Measurements from ENCODE around the gene MRPL51. TPM values are rescaled to one million over a fixed set of nuclear protein-coding genes. Genes with fewer than 3 reads are reported as not detected.

The MRPL51 gene
- total RNA-seq, 2 experiments from 2014 or later, result 152 to 338 TPM

DNA sequence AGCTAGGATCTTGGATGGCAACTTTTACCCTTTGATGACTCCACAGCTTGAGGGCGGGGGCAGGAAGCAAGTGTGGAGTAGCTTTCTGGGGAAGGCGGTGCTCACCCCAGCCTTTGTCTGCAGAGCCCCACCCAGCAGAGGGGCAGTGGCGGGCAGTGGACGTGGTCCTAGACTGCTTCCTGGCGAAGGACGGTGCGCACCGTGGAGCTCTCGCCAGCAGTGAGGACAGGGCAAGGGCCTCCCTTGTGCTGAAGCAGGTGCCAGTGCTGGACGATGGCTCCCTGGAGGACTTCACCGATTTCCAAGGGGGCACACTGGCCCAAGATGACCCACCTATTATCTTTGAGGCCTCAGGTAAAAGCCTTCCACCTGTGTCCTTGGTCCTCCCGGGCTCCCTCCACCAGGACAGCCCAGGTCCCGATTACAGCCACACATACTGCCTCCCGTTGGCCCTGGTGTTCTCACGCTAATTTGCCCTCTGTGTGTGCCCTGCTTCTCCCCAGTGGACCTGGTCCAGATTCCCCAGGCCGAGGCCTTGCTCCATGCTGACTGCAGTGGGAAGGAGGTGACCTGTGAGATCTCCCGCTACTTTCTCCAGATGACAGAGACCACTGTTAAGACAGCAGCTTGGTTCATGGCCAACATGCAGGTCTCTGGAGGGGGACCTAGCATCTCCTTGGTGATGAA lies 40.0 kb downstream of the MRPL51 start:
- Histone ChIP-seq H3K4me2 (ENCODE audit: low read length) (peak overlapping the region; percentile 88), H3K9me3 (ENCODE audit: low read length) (no peaks in the 10 kb centered on the region), H3K79me2 (ENCODE audit: insufficient read depth, low read depth, low read length) (peaks cover 10% of the 10 kb centered on the region; the same call in 1 of the 2 replicates), H2AFZ (ENCODE audit: low read length) (no peak overlapping the region), H4K20me1 (ENCODE audit: insufficient read depth, low read length) (no peaks in the 10 kb centered on the region), H3K9me2 (ENCODE audit: insufficient read depth, low read length) (no peaks in the 10 kb centered on the region), H3K4me1 (ENCODE audit: insufficient read depth, low read length, poor library complexity, severe bottlenecking) (peaks cover 41% of the 10 kb centered on the region), H3K36me3 (ENCODE audit: insufficient read depth, low read length) (peaks cover 40% of the 10 kb centered on the region), H3K27ac (ENCODE audit: low read depth, low read length, poor library complexity, severe bottlenecking) (peak overlapping the region; percentile 81), H3K4me3 (ENCODE audit: low read depth, low read length, poor library complexity, severe bottlenecking) (peak overlapping the region; percentile 74)
- no TSS peak for BruUV-seq (replicated peaks)
- ChIA-PET CTCF (ENCODE audit: unreplicated experiment) (interaction anchor here (0.9 kb wide), 1 partner anchor 8 kb away, joined by 3 read pairs; no protein-coding TSS in a partner anchor), POLR2A (interaction anchor here (1.9 to 3.4 kb wide), 4 partner anchors 8 to 21 kb away, joined by 6 to 27 read pairs (median 20); partner anchors contain the start of genes CD27 and VAMP1)
- intact Hi-C loops (cut with micrococcal nuclease; ENCODE audit: unreplicated experiment), result no loop called here
- no peak for DNase-seq (ENCODE audit: low spot score)
- TF ChIP-seq EZH2phosphoT487 (IDR thresholded peaks at IDR 0.05; ENCODE audit: borderline replicate concordance, low read depth, low read length) (no peak), CTCF (conservative IDR thresholded peaks at IDR 0.05; ENCODE audit: low read length) (no peak)

- H3K4me2 ChIP-seq (ENCODE audit: low read length), result peak overlapping the region; percentile 88
- POLR2A ChIA-PET, result interaction anchor here (1.0 to 3.4 kb wide), 9 partner anchors 9 to 176 kb away, joined by 3 to 27 read pairs (median 4); partner anchors contain the start of genes CD27, MRPL51 and VAMP1
- H3K27ac ChIP-seq (ENCODE audit: low read depth, low read length, poor library complexity, severe bottlenecking), result peak overlapping the region; percentile 81
- peaks cover 48% of the 10 kb centered on the region for H3K4me1 ChIP-seq (ENCODE audit: insufficient read depth, low read length, poor library complexity, severe bottlenecking)
- peaks cover 33% of the 10 kb centered on the region for H3K36me3 ChIP-seq (ENCODE audit: insufficient read depth, low read length)
- peak overlapping the region; percentile 74 for H3K4me3 ChIP-seq (ENCODE audit: low read depth, low read length, poor library complexity, severe bottlenecking)
- peaks cover 10% of the 10 kb centered on the region; the same call in 1 of the 2 replicates for H3K79me2 ChIP-seq (ENCODE audit: insufficient read depth, low read depth, low read length)
- H2AFZ ChIP-seq (ENCODE audit: low read length), result peak overlapping the region; percentile 25; the same call in 1 of the 2 replicates
- no peak for DNase-seq (ENCODE audit: low spot score)
- CTCF ChIA-PET (ENCODE audit: unreplicated experiment), result interaction anchor here (0.7 to 1.0 kb wide), 3 partner anchors 9 to 21 kb away, joined by 3 read pairs; no protein-coding TSS in a partner anchor
- no peaks in the 10 kb centered on the region for H3K9me2 ChIP-seq (ENCODE audit: insufficient read depth, low read length)
- TF ChIP-seq CTCF (conservative IDR thresholded peaks at IDR 0.05; ENCODE audit: low read length), result no peak
- no peak for TF ChIP-seq EZH2phosphoT487 (IDR thresholded peaks at IDR 0.05; ENCODE audit: borderline replicate concordance, low read depth, low read length)
- no TSS peak for BruUV-seq (replicated peaks)
- no peaks in the 10 kb centered on the region for H3K9me3 ChIP-seq (ENCODE audit: low read length)
- no peaks in the 10 kb centered on the region for H4K20me1 ChIP-seq (ENCODE audit: insufficient read depth, low read length)
- intact Hi-C loops (cut with micrococcal nuclease; ENCODE audit: unreplicated experiment), result no loop called here
Observed at GRCh38 chr12:6452245-6452943, 40.7 kb downstream of the MRPL51 start.

Measured in OCI-LY7 (cell line).